Mesothelial cell of epicardium (in vitro differentiated cells): Measurements from ENCODE around the gene SH3GL1. TPM values are rescaled to one million over a fixed set of nuclear protein-coding genes. Genes with fewer than 3 reads are reported as not detected.

ENCODE experiments used
- DNase-seq, 2 experiments: peaks; one replicate each; pipeline ENCODE4 v3.0.0; 2021; ENCODE audit warnings: low spot score in 2 of 2; ENCODE audit not compliant: unreplicated experiment in 2 of 2
- H3K27ac Mint-ChIP-seq: 2 replicates; pipeline ENCODE4 v1.8.0; 2021; ENCODE audit warnings: mixed read lengths
- H3K27me3 Mint-ChIP-seq: 2 replicates; pipeline ENCODE4 v1.8.0; 2021; ENCODE audit warnings: low read depth, mixed read lengths
- H3K36me3 Mint-ChIP-seq: 2 replicates; pipeline ENCODE4 v1.8.0; 2021; ENCODE audit warnings: mixed read lengths
- H3K4me1 Mint-ChIP-seq: 2 replicates; pipeline ENCODE4 v1.8.0; 2021; ENCODE audit warnings: mixed read lengths
- H3K4me3 Mint-ChIP-seq: 2 replicates; pipeline ENCODE4 v1.8.0; 2021; ENCODE audit warnings: mild to moderate bottlenecking, moderate library complexity, mixed read lengths
- H3K9me3 Mint-ChIP-seq: 2 replicates; pipeline ENCODE4 v1.8.0; 2021; ENCODE audit warnings: mixed read lengths
- total RNA-seq: library from RNA; stranded (reverse); gene quantifications from 3 replicates; pipeline ENCODE4 v1.2.1, GENCODE V29; 2021
- TF ChIP-seq, protein P1 (sequence below): fragments of 200-600 bp; sonication (generic); IDR thresholded peaks from one replicate; pipeline ENCODE4 v1.5.0; 2021; ENCODE audit warnings: antibody characterized with exemption; ENCODE audit not compliant: unreplicated experiment

The SH3GL1 gene
- total RNA-seq, result 89.9 to 91.7 TPM (median 90.1 TPM) in 3 replicates

DNA sequence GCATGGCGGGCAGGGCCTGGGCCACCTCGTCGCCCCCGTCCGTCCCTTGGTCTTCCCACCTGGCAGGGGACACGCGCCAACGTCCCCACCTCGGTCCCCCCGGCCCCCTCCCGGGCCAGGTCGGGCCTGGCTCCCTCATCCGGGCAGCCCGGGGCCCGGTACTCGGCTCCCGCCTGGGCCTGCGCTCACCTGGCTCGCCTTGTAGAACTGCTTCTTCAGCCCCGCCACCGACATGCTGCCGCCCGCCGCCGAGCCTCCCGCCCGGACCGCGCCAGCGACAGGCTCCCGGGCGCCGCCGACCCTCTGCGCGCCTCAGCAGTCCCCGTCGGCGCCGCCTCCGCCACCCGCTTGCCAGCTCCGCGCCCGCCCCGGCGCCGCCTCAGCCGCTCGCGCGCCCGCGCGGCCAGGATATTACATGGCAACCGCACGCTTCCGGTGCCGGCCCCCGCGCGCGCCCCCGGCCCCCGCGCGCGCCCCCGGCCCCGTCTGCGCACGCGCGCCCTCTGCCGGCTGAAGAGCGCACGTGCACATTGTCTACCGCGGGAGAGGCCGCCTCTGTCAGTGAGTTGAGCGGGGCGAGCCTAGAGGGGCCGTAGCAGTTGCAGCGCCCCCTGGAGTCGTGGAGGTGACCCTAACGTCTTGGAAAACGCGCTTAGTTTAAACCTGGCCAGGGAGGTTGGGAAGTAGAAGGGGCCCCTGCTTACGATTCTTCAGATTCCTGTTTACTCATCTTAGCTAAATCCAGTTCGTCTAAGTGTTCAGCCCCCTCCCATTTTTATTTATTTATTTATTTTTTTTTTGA lies at the start of gene SH3GL1:
Gene SH3GL1 (minus strand): TSS at position 413 of the 802 bp plus-strand sequence. CDS start 179 bp downstream, at position 234.
- Mint-ChIP-seq H3K27ac (peak within 1 kb of the TSS; percentile 96), H3K4me3 (peak within 1 kb of the TSS; percentile 88), H3K36me3 (peaks cover 2% of the 10 kb centered on the region), H3K4me1 (peaks cover 42% of the 10 kb centered on the region), H3K27me3 (no peaks in the 10 kb centered on the region), H3K9me3 (no peaks in the 10 kb centered on the region)
- DNase-seq, result peak; percentile 94 to 97
- TF ChIP-seq, protein P1, sequence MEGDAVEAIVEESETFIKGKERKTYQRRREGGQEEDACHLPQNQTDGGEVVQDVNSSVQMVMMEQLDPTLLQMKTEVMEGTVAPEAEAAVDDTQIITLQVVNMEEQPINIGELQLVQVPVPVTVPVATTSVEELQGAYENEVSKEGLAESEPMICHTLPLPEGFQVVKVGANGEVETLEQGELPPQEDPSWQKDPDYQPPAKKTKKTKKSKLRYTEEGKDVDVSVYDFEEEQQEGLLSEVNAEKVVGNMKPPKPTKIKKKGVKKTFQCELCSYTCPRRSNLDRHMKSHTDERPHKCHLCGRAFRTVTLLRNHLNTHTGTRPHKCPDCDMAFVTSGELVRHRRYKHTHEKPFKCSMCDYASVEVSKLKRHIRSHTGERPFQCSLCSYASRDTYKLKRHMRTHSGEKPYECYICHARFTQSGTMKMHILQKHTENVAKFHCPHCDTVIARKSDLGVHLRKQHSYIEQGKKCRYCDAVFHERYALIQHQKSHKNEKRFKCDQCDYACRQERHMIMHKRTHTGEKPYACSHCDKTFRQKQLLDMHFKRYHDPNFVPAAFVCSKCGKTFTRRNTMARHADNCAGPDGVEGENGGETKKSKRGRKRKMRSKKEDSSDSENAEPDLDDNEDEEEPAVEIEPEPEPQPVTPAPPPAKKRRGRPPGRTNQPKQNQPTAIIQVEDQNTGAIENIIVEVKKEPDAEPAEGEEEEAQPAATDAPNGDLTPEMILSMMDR, result peak; percentile 91

GRCh38 chr19:4449639-4450028 lies 49.3 kb upstream of the SH3GL1 start:
- H3K4me1 Mint-ChIP-seq, result peaks cover under 1% of the 10 kb centered on the region
- no peak overlapping the region for H3K27ac Mint-ChIP-seq
- no peak overlapping the region for H3K4me3 Mint-ChIP-seq
- TF ChIP-seq, protein P1, result no peak
- H3K27me3 Mint-ChIP-seq, result no peaks in the 10 kb centered on the region
- peaks cover 10% of the 10 kb centered on the region for H3K36me3 Mint-ChIP-seq
- DNase-seq, result no peak
- no peaks in the 10 kb centered on the region for H3K9me3 Mint-ChIP-seq

DNA sequence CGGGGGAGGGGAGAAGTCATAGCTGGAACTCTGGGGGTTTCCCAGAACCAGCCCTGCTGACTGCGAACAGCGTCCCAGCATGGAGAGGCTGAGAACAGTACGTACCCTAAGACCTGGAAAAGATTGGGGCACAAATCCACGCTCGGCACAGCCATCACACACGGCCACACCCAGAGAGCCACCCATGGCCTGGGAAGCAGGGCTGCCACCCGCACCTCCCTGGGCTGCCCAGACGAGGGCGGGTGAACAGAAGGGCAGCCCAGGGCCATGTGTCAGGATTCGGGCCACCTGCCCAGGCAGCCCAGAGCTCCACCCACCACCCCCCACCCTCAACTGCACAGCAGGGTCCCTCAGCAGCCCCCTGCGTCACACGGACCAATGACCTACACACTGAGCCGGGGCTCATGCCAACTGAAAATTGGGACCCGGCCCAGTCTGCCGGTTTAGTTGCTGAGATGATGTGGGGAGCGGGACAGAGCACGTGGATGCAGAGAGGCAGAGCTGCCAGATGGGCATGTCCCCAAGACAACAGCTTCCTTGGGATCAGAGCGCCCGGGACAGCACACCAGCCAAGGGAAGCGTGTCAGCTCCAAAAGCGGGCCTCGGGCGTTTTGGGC lies 48.8 kb upstream of the SH3GL1 start:
- TF ChIP-seq, protein P1, result no peak

GRCh38 chr19:4448147-4448985 lies 48.0 kb upstream of the SH3GL1 start:
- Mint-ChIP-seq H3K4me1 (no peaks in the 10 kb centered on the region), H3K36me3 (peaks cover 10% of the 10 kb centered on the region), H3K4me3 (no peak overlapping the region), H3K27me3 (no peaks in the 10 kb centered on the region), H3K9me3 (no peaks in the 10 kb centered on the region), H3K27ac (no peak overlapping the region)
- no peak for DNase-seq
- TF ChIP-seq, protein P1, result no peak

More for the DNA sequence above, 48.8 kb upstream of the SH3GL1 start:
- Mint-ChIP-seq H3K4me1 (no peaks in the 10 kb centered on the region), H3K9me3 (no peaks in the 10 kb centered on the region), H3K4me3 (no peak overlapping the region), H3K27me3 (no peaks in the 10 kb centered on the region), H3K27ac (no peak overlapping the region), H3K36me3 (peaks cover 10% of the 10 kb centered on the region)
- DNase-seq, result no peak

DNA sequence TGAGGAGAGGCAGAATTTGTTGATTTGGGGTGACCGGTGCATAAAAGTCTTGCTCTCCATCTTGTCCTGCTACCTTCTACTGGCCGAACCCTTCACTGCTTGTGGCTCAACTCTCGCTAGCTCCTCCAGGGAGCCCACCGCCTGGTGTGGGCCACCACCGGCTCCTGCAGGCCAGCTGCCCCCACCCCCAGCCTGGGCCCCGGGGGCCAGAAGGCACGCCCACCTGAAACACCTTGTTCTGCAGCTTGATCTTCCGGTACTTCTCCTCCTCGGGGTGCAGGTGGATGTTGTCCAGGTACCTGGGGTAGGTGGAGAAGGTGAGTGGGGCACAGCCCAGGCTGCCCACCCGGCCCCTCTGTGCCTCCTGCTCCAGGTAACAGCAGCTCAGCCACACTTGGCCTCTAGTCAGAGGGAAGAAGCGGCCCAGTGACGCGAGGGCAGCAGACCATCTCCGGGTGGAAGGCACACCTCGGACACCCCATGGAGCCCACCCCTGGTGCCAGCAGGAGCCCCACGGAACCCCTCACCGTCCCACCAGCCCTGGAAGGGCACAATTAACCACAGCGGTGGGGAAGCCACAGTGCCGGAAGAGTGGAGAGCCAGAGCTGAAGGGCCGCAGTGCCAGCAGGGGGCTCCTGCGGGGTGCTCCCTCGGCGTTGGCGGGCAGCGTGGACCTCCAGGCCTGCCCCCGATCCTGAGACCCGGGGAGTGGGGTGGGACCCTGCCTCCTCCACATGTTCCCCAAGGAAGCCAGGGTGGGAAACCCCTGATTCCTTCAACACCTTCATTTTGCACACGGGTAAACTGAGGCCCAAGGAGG lies 47.2 kb upstream of the SH3GL1 start:
- Mint-ChIP-seq H3K27me3 (no peaks in the 10 kb centered on the region), H3K36me3 (peaks cover 10% of the 10 kb centered on the region), H3K9me3 (no peaks in the 10 kb centered on the region), H3K4me1 (no peaks in the 10 kb centered on the region), H3K4me3 (no peak overlapping the region), H3K27ac (no peak overlapping the region)
- TF ChIP-seq, protein P1, result no peak
- no peak for DNase-seq
